Stomach smooth muscle (tissue), 2 donors: ENCODE measurements around the gene USP10.

Experiments used
- H3K27ac ChIP-seq: one replicate; pipeline ENCODE4 v1.7.0; 2013; ENCODE audit warnings: mild to moderate bottlenecking, low read length, inconsistent platforms
- H3K27me3 ChIP-seq, 2 donors: one replicate each; pipeline ENCODE4 v1.7.0; 2013; ENCODE audit warnings: low read length in 2 of 2; ENCODE audit not compliant: insufficient read depth in 2 of 2, control insufficient read depth in 1 of 2
- H3K36me3 ChIP-seq, 2 donors: one replicate each; pipeline ENCODE4 v1.7.0; 2013; ENCODE audit warnings: low read length in 2 of 2; ENCODE audit not compliant: control insufficient read depth in 2 of 2, insufficient read depth in 2 of 2
- H3K4me1 ChIP-seq: one replicate; pipeline ENCODE4 v1.7.0; 2013; ENCODE audit warnings: low read length; ENCODE audit not compliant: control insufficient read depth, insufficient read depth
- H3K4me3 ChIP-seq, 2 donors: one replicate each; pipeline ENCODE4 v1.7.0; 2013; ENCODE audit warnings: low read length in 2 of 2
- H3K9ac ChIP-seq, 2 donors: one replicate each; pipeline ENCODE4 v1.7.0; 2013; ENCODE audit warnings: low read length in 2 of 2, mild to moderate bottlenecking in 1 of 2
- H3K9me3 ChIP-seq, 2 donors: one replicate each; pipeline ENCODE4 v1.7.0; 2013; ENCODE audit warnings: low read length in 2 of 2; ENCODE audit not compliant: control insufficient read depth in 2 of 2
- donor health status: healthy.
- donor health status: Pancreatic carcinoma.

USP10 gene

DNA sequence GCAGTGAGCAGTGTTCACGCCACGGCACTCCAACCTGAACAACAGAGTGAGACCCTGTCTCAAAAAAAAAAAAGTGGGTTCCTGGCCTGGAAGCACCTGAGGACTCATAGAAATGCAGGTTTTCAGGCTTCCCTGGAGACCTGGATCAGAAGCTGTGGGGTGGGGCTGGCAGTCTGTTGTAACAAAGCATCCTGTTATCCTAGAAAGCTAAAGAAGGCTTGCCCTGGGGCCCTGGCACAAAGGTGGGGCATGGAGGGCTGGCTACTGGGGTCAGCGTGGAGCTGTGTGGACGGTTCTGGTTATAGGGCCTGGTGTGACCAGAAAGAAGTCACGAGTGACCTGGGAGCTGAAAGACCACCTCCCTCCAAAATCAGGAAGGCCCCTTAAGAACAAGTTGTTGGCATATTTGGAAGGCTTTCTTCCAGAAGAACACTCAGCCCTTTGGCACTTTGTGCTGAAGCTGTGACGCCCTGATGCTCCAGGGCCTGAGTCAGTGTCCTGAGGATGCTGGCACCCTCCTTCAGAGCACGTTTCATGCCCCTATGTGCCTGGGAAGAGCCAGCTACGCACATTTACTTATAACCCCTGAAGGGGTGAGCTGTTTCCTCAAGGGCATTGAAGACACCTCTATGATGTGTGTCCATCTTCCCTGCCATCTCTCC, 126.2 kb downstream of the USP10 start:
- Histone ChIP-seq H3K27me3 (no peaks in the 10 kb centered on the region), H3K4me3 (peak overlapping the region; percentile 44 to 55), H3K9ac (peak overlapping the region; percentile 61 to 85), H3K27ac (peak overlapping the region; percentile 98), H3K4me1 (peaks cover 75% of the 10 kb centered on the region), H3K9me3 (peaks cover 0 to 3% of the 10 kb centered on the region in 2 donors), H3K36me3 (peaks cover 2 to 37% of the 10 kb centered on the region in 2 donors)

DNA sequence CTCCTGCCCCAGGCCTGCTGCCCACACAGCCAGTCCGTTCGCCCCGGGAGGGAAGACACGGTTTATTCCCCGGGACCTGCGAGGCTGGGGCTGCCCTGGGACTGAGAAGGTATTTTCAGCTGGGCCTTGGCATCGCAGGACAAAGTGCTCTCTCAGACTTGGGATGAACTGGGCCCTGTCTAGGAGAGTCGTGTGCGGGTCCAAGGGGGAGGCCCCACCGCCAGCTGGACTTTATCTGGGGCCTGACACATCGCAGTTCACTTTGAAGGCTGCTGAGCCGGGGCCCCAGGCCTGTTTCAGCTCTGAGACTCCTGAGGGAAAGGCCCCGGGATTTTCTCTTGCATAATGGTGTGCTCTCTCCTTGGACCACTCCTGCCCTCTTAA, 126.8 kb downstream of the USP10 start:
- Histone ChIP-seq H3K9ac (peak overlapping the region; percentile 61 to 85), H3K36me3 (peaks cover 2 to 32% of the 10 kb centered on the region in 2 donors), H3K4me1 (peaks cover 75% of the 10 kb centered on the region), H3K27ac (peak overlapping the region; percentile 98), H3K4me3 (peak overlapping the region; percentile 44 to 55), H3K9me3 (peaks cover 0 to 3% of the 10 kb centered on the region in 2 donors), H3K27me3 (no peaks in the 10 kb centered on the region)

DNA sequence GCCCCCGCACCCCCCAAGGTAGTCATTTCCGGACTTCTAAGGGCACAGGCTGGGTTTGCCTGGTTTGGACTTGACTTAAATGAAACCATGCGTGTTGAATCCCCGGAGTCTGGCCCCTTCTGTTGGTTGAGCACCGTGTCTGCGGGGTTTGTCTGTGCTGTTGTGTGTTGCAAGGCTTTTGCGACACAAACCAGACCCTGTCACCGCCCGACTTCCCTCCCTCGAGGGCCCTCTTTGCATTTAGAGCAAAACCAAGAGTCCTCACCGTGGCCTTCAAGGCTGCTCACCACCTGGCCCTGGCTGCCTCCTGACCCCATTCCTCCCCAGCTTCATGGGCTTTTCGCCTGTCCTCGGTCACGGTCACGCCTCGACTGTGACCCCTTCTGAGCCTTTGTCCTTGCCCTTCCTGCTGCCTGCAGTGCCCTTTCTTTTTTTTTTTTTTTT, 127.4 kb downstream of the USP10 start:
- Histone ChIP-seq H3K27ac (peak overlapping the region; percentile 98), H3K36me3 (peaks cover 2 to 33% of the 10 kb centered on the region in 2 donors), H3K4me1 (peaks cover 75% of the 10 kb centered on the region), H3K27me3 (no peaks in the 10 kb centered on the region), H3K9ac (peak overlapping the region; percentile 60 to 61), H3K4me3 (peak overlapping the region; percentile 33 to 47), H3K9me3 (peaks cover 0 to 3% of the 10 kb centered on the region in 2 donors)

DNA sequence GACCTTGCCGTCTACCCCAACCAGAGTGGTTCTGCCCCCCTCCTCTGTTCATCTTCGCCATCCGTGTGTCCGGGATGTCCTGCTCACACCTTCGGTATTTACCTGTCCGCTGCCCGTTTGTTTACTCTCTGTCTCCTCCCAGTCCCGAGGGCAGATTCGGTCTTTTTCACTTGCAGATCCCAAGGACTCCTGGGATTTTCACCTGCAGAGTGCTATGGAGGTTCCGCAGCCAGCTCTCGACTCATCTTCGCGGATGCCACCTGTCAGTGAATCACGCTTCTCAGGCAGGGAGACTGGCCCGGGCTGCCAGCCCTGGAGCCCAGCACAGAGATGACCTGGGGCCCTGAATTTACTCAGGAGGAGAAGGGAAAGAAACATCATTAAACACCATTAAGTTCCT, 128.1 kb downstream of the USP10 start:
- Histone ChIP-seq H3K36me3 (peaks cover 2 to 28% of the 10 kb centered on the region in 2 donors), H3K27me3 (no peaks in the 10 kb centered on the region), H3K4me3 (peak overlapping the region; percentile 15 to 18), H3K9ac (peak overlapping the region; percentile 55 to 61), H3K4me1 (peaks cover 75% of the 10 kb centered on the region), H3K9me3 (peaks cover 0 to 3% of the 10 kb centered on the region in 2 donors), H3K27ac (peak overlapping the region; percentile 98)

DNA sequence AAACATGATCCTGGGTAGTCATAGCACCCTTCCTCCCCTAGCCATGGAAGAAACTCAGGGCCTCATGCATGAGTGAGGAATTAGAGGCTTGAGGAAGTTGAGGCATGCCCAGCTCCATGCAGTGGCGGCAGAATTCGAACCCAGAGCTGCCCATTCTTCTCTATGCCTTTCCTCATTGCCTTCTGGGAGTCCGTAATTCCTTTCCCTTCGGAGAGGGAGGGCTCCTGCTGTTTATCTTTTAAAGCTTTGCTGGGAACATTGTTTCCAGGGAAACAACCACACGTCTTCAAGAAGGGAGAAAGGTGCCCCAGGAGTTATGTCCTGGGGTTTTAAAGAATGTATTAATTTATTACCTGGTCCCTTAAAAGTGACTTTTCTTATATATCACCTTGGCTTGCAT, 128.5 kb downstream of the USP10 start:
- Histone ChIP-seq H3K4me3 (peak overlapping the region; percentile 15 to 18), H3K9me3 (peaks cover 0 to 3% of the 10 kb centered on the region in 2 donors), H3K27me3 (no peaks in the 10 kb centered on the region), H3K36me3 (peaks cover 2 to 26% of the 10 kb centered on the region in 2 donors), H3K4me1 (peaks cover 77% of the 10 kb centered on the region), H3K9ac (peak overlapping the region; percentile 55 to 61), H3K27ac (peak overlapping the region; percentile 98)
